HG03103 (cell line): Measurements from ENCODE around the gene KIF17.

Experiments
- ATAC-seq: cut with Tn5 transposase; IDR thresholded peaks from one replicate; pipeline ENCODE4 v1.9.1; 2021; ENCODE audit warnings: low read depth; ENCODE audit not compliant: unreplicated experiment

KIF17 gene

GRCh38 chr1:20712215-20712577 is 5.6 kb downstream of the KIF17 start:
- no peak for ATAC-seq

GRCh38 chr1:20711285-20712214 is 6.3 kb downstream of the KIF17 start:
- no peak for ATAC-seq

- ATAC-seq = no peak
Observed at GRCh38 chr1:20710469-20711284, 7.1 kb downstream of the KIF17 start.

- no peak for ATAC-seq
Observed at GRCh38 chr1:20709868-20710267, 7.9 kb downstream of the KIF17 start.

- no peak for ATAC-seq
Observed at GRCh38 chr1:20708891-20709290, 8.9 kb downstream of the KIF17 start.

- ATAC-seq = no peak
Observed at GRCh38 chr1:20708057-20708456, 9.8 kb downstream of the KIF17 start.

- no peak for ATAC-seq
Observed at GRCh38 chr1:20706841-20707240, 11.0 kb downstream of the KIF17 start.

GRCh38 chr1:20705203-20705755 is 12.5 kb downstream of the KIF17 start:
- ATAC-seq = no peak

GRCh38 chr1:20704390-20705202 is 13.2 kb downstream of the KIF17 start:
- no peak for ATAC-seq

GRCh38 chr1:20703124-20703756 is 14.6 kb downstream of the KIF17 start:
- ATAC-seq = no peak

GRCh38 chr1:20702416-20702815 is 15.4 kb downstream of the KIF17 start:
- no peak for ATAC-seq

- ATAC-seq = no peak
Observed at GRCh38 chr1:20701847-20702246, 16.0 kb downstream of the KIF17 start.

- no peak for ATAC-seq
Observed at GRCh38 chr1:20701446-20701845, 16.4 kb downstream of the KIF17 start.

GRCh38 chr1:20700636-20701215 is 17.1 kb downstream of the KIF17 start:
- no peak for ATAC-seq

GRCh38 chr1:20699558-20699957 is 18.2 kb downstream of the KIF17 start:
- no peak for ATAC-seq

GRCh38 chr1:20698195-20698910 is 19.5 kb downstream of the KIF17 start:
- no peak for ATAC-seq

GRCh38 chr1:20697563-20697962 is 20.2 kb downstream of the KIF17 start:
- ATAC-seq = no peak

- no peak for ATAC-seq
Observed at GRCh38 chr1:20696397-20697333, 21.1 kb downstream of the KIF17 start.
